ENCODE data around the gene ANKRD13A.
"Not testable (repeated sequence)": the region's sequence is repeated elsewhere in the genome, so short reads cannot be mapped to it uniquely, and the experiment has no call there.

ANKRD13A gene

DNA sequence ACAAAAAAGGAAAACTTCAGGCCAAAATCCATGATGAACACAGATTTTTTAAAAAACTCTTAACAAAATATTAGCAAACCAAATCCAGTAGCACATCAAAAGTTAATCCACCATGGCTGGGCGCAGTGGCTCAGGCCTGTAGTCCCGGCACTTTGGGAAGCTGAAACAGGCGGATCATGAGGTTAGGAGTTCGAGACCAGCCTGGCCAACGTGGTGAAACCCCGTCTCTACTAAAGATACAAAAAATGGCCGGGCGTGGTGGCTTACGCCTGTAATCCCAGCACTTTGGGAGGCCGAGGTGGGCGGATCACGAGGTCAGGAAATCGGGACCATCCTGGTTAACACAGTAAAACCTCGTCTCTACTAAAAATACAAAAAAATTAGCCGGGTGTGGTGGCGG lies 13.0 kb upstream of the ANKRD13A start:
- DNase-seq, result not testable (repeated sequence)

DNA sequence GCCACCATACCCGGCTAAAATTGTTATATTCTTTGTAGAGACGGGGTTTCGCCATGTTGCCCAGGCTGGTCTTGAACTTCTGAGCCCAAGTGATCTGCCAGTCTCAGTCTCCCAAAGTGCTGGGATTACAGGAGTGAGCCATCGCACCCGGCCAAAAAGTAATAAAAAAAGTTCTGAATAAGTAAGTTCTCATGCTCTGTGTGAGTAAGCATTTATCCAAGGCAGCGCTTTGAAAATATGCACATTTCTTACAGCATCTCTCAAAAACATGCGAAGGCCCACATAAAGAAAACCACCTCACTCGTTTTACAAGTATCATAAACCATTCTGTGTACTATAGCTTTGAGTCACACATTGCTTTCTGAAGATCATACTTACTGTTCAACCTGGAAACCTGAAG lies 11.6 kb upstream of the ANKRD13A start:
- DNase-seq, result no peak

DNA sequence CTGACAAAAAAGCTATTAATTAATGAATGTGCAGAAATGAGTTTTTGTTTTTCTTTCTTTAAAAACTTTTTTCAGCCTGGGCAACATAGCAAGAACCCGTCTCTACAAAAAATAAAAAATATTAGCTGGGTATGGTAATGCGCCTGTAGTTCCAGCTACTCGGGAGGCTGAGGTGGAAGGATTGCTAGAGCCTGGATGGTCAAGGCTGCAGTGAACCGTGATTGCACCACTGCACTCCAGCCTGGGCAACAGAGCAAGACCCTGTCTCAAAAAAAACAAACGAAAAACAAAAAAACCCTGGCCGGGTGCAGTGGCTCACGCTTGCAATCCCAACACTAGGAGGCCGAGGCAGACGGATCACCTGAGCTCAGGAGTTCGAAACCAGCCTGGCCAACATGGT lies 11.0 kb upstream of the ANKRD13A start:
- no peak for DNase-seq

DNA sequence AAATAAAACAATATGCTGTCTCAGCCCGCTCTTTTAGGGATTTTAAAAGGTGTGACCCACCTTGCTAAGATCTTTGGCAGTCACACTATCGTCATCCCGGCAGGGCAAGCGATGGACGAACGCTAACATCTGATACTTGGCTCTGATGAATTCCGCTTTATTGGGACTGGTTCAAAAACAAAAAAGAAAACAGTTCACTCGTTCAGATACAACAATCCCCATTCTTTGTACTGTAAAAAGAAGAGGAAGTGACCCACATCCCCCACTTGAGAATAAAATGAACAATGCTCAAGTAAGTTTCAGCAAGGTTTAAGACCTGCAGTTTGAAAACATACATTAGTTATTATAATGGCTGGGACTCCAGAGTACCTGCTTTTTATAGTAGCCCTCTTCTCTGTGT lies 10.3 kb upstream of the ANKRD13A start:
- DNase-seq, result no peak

DNA sequence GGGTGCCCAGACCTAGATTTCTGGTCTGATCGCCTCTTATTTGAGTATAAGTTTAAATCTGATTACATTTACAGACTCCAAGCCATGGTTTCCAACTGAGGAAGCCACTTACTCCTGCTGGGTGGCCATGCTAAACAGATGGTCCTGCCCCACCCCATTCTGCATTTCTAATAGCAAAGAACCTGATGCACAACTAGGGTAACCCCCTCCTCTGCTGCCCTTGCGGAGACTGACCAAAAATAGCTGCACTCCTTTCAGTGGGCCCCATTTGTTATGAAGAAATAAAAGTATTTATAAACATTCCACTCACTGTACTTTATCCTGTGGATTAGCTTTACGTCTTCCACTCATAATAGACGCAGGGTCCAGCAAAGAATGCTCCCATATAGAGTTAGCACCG lies 9.8 kb upstream of the ANKRD13A start:
- no peak for DNase-seq

DNA sequence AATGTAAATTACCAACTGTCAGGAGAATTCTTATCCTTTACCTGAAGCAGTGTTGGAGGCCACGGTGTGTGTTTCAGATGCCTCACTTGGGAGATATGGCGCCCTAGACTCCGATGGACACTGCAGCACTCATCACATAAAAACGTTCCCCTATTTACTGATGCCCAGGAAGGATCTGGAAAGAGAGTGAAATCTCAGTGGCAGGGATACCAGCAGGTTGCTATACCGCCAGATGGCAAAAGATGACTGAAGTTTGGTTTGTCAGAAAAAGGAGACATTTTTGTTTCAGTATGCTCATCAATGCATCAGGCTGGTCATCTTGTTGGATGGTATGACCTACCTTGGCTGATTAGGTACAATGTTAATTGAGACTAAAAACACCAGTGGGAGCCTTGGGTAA lies 7.6 kb upstream of the ANKRD13A start:
- DNase-seq, result no peak

DNA sequence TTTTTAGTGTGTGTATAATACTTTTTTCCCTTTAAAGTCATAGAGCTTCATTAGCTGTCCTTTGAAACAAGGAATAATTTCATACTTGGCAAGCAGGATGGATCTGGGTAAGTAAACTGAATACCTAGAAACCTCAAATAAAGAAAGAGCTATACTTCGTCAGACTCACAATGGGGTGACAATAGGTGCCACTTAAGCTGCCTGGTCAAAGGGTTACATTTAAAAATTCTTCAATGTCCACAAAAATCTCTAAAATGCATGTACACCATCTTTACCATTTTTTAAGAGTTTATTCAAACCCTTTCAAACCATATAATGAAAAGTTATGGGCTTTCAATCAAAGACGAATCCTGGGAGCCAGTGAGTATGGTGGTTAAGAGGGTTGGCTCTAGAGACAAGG lies 6.1 kb upstream of the ANKRD13A start:
- DNase-seq, result no peak

DNA sequence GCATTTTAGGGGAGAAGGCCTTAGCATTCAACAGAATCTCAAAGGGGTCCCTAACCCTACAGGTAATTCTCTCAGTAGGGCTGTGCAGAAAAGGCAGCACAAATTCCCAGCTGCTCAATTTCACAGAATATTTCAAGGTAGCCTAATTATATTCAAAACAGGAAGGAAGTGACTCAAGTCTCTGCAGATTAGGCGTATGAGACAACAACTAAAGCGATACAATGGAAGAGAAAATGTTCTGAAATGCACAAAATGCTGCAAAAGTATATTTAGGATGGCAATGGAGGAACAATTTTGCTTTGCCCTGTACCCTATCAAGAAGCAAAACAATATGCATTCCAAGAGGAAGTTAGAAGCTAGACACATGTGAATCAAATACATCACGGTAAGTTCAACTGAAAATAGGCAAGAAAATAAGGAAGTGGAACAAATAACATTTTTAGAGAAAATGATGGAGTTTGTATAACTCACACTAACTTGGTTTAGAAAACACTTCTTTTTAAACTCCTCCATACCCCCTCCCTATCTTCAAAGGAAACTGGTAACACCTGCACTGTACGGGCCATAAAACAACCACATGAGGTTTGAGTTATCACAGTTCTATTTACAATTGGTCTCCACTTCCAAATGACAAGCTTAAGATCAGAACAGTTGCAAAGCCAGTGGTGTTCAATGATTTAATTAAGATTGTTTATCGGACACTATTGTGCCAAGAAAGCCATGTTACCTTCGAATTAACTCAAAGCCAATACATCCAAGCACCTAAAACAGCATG lies 4.6 kb upstream of the ANKRD13A start:
- DNase-seq, result no peak

DNA sequence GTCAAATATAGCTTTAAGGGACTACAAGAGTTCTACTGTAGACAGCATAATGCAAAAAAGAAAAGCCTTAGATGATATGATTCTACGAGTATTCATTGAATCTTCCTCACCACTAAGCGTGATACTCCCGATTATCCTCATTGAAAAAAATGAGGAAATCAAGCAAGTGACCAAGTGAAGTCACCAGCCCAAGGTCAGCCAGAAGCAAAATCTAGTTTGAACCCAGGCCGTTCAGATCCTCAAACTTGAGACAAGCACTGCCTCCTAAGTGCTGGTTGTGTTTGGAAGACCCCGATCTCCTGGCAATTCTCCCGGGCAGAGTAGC lies 3.9 kb upstream of the ANKRD13A start:
- no peak for DNase-seq

DNA sequence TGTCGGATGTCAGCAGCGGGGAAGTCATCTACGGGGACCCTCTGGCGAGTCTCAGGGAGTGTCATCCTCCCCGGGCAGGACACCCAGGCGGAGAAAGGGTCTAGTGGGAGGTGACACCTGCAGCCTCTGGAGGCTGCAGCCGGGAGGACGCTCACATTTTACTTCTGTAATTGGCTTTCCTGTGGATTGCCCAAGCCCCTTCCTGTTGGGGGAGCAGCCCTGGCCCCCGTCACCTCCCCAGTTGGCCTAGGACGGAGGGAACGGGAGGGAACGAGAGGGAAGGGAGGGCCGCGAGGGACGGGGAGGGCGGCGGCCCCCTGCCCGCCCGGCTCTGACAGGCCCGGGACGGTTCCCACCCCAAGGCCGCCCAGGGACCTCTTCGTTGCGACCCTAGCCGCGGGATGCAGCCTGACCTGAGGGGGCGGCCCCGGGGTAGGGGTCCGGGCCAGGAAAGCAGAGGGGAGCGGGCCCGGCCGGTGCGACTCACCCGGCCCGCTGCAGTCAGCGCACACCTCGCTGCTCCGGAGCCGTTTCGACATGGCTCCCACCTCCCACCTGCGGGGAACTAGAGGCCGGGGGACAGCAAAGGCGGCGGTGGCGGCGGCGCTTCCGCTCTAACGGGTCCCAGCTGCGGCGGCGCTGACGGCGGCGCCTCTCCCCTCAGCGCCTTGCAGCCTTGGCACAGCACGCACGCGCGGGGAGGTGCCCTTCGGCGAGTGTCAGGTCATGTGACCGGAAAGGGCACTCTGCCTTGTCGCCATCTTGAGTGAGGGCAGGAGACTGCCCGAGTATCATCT lies 3.3 kb upstream of the ANKRD13A start, which contains the start of gene GIT2:
GIT2 (minus strand) TSS at position 683 of the 797 bp plus-strand sequence; CDS start at position 539, 144 bp downstream.
- peak; percentile 94 for DNase-seq

DNA sequence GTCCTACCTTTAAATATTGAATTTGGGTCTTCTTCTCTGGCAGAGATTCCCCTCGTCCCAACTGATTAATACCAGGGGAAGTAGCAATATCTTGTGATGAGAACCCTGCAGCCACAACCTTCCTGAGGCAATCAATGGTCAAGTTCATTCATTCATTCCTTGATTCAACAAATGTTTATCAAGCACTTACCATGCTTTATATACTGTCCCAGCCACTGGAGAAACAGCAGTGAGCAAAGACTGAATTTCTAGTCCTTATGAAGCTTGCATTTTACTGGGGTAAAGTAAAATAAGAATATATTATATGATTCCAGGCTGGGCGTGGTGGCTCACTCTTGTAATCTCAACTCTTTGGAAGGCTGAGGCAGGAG lies 2.8 kb upstream of the ANKRD13A start:
- no peak for DNase-seq

DNA sequence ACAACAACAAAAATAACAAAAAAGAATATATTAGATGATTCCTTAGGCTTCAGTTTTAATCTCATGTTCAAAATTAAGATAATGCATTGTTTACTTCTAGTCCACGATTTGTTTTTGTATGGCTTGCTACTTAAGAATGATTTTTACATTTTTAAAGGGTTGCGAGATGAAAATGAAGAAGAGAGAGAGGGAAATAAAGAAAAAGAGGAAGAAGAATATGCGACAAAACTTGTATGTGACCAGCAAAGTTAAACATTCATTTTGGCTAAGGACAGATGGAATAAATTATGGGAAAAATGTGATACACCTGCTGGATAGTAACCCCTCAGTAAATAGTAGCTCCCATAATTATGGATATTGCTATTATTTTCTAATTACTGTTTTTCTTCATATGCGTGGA lies 1.8 kb upstream of the ANKRD13A start:
- DNase-seq, result no peak

DNA sequence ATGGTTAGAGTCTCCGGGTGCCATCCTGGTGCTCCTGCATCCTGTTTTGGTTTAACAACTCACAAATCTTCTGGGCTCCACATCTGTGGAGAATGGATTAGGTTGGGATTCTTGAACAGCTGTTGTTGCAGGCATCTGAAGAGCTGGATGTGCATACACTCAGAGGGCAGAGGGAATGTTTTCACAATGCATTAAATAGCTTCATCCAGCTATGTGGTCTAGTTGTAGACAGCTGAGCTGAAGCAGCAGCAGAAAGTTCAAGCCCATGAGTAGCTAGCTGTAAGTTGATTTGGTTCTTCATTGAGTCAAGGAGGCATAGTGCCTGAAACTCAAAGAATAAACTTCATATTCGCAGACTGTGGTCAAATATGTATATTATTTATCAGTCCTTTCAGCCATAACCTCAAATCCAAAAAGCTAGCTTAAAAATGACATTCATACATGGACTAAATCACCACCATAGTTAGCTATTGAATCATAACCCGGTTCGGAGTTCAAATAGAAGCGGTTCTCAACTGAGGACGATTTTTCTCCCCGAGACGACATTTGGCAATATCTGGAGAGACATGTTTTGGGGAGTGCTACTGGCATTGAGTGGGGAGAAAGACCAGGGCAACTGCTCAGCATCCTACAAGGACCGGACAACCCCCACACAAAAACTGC lies 858 bp upstream of the ANKRD13A start:
- DNase-seq, result no peak

DNA sequence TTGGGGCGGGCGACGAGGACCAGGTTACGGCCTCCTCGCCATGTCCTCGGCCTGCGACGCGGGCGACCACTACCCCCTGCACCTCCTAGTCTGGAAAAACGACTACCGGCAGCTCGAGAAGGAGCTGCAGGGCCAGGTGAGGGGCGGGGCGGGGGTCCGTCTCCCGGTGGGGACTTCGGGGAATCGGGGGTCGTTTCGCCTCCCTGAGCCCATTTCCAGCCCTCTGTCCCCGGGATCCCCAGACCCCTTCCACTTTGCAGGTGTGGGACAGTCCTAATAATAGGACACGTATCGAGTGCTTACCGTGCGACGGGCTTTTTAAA lies 380 bp downstream of the ANKRD13A start:
- DNase-seq, result no peak

DNA sequence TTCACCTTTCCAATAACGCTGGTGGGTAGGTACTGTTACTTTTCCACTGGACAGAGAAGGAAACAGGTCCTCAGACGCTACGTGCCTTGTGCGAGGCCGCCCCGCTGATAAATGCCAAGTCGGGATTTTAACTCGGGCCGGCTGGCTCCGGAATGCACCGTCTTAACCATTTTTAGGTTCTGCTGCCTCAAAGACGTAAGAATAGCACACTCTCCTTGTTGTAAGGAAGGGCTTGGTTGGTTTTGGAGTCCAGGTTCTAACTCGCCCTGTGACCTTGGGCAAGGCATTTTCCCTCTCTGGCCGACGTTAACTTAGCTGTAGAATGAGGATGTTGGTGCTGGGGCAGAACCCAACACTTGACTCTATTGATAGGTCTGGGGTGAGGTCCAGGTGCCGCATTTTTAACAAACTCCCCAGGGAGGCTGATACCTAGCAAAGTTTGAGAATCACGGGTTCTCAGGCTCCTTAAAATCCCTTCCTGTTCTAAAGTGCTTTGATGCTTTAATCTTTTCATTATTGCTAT lies 814 bp downstream of the ANKRD13A start:
- no peak for DNase-seq

DNA sequence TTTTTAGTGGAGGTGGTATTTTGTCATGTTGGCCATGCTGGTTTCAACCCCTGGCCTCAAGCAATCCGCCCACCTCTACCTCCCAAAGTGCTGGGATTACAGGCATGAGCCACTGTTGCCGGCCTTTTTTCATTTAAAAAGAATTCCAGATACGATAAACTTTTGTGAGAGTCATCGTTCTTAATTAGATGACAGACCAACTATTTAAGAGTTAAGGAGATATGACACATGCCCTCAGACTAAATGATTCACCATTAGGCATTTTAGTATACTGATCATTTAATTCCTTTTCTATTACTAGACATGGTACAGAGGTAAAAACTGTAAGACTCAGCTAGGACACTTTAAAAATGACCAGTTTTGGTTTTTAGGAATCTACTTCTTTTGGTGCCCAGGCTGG lies 2.4 kb downstream of the ANKRD13A start:
- no peak for DNase-seq

DNA sequence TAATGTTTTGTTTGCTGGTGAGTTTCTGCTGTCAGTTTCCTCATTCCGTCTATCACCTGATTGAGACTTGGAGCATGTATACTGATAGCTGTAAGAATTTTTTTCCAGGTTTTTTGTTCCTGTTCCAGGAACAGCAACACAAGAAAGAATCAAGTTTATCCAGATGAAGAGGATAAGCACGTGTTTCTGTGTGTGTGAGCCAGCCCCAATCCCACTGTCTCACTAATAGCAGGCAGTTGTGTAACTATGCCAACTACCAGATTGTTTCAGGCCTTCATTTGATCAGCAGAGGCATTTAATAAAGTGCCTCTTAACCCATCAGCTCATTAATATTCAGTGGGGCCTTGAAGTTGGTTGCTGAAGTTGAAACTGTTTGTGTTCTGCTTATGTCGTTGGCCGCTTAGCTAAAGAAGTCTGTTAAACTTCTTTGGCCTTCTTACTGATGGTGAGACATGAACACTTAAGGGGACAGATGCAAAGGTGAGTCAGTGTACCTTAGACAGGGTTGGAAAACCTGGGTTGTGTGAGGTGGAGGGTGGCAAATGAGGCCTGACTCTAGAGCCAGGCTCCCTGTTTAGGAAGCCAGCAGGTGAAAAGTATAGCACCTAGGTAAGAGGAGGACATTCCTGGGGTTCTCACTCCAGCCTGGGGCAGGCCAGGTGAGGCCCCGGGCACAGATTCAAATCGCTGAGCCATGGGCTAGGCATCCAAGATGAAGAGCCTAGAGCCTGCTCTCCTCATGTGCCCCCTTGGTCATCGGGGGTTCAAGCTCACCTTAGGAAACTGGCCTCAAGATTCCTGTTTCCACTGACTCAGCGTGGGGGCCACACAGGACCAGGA lies 3.7 kb downstream of the ANKRD13A start:
- DNase-seq, result no peak

DNA sequence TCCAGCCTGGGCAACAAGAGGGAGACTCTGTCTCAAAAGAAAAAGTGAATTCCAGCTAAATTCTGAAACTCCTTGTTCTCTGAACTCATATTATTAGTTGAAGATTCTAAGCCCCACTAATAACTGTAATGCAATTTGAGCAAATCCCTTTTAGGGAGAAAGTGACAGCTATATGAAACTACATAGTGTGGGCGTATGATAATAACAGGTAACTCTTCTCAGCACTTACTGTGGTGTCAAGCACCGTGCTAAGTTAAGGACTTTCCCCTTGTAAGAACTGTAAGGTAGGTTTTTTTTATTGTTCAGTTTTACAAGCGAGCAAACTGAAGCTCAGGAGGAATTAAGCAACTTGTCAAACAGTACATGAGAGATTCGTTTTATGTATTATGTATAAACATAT lies 5.4 kb downstream of the ANKRD13A start:
- no peak for DNase-seq

DNA sequence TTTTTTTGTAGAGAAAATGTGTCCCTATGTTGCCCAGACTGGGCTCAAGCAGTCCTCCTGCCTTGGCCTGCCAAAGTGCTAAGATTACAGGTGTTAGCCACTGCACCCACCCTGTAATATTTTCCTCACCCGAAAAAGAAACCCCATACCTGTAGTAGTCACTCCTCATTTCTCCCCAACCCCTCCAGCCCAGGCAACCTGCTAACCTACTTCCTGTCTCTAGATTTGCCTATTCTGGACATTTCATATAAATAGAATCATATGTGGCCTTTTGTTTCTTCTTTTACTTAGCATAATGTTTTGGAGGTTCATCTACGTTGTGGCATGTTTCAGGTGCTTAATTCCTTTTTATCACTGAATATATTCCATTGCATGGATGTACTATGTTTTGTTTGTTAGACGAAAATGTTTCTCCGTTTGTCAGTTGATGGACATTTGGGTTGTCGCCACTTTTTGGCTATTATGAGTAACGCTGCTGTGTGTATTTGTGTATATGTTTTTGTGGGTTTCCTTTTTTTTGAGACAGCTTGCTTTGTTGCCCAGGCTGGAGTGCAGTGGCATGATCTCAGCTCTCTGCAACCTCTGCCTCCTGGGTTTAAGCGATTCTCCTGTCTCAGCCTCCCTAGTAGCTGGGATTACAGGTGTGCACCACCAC lies 6.2 kb downstream of the ANKRD13A start:
- DNase-seq, result no peak

DNA sequence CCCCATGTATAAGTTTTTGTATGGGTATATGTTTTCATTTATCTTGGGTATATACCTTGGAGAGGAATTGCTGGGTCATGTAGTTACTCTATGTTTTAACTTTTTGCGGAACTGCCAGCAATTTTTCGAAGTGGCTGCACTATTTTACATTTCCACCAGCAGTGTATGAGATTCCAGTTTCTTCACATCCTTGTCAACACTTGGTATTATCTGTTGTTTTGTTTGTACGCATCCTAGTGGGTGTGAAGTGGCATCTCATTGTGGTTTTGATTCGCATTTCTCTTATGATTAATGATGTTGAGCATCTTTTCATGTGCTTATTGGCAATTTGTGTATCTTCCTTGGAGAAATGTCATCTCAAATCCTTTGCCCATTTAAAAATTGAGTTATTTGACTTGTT lies 6.9 kb downstream of the ANKRD13A start:
- no peak for DNase-seq

DNA sequence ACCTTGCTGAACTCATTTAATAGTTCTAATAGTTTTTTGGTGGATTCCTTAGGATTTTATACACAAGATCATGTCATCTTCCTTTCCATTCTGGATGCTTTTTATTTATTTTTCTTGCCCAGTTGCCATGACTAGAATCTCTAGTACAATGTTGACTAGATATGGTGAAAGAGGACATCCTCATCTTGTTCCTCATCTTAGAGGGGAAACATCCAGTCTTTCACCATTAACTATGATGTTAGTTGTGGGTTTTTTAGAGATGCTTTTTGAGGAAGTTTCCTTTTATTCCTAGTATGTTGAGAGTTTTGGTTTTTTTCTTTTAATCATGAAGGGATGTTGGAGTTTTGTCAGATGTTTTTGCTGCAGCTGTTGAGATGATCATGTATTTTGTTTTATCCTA lies 8.7 kb downstream of the ANKRD13A start:
- no peak for DNase-seq

DNA sequence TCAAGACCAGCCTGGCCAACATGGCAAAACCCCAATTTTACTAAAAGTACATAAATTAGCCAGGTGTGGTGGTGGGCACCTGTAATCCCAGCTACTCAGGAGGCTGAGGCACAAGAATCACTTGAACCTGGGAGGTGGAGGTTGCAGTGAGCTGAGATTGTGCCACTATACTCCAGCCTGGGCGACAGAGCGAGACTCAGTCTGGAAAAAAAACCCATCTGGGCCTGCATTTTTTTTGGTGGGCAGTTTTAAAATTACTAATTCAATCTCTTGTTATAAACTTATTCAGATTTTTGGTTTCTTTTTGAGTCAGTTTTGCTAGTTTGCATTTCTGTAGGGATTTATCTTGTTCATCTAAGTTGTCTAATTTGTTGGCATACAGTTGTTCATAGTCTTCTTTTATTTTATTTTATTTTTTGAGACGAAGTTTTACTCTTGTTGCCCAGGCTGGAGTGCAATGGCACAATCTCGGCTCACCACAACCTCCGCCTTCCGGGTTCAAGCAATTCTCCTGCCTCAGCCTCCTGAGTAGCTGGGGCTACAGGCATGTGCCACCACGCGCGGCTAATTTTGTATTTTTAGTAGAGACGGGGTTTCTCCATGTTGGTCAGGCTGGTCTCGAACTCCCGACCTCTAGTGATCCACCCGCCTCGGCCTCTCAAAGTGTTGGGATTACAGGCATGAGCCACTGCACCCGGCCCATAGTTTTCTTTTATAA lies 9.6 kb downstream of the ANKRD13A start:
- not testable (repeated sequence) for DNase-seq

Measured in effector CD4-positive, alpha-beta T cell (primary cell).